Measurements from ENCODE around the gene CFAP298. TPM values are rescaled to one million over a fixed set of nuclear protein-coding genes. Genes with fewer than 3 reads are reported as not detected.

Gene CFAP298
- total RNA-seq, 1 experiment from 2014 or later: 96.0 TPM

DNA sequence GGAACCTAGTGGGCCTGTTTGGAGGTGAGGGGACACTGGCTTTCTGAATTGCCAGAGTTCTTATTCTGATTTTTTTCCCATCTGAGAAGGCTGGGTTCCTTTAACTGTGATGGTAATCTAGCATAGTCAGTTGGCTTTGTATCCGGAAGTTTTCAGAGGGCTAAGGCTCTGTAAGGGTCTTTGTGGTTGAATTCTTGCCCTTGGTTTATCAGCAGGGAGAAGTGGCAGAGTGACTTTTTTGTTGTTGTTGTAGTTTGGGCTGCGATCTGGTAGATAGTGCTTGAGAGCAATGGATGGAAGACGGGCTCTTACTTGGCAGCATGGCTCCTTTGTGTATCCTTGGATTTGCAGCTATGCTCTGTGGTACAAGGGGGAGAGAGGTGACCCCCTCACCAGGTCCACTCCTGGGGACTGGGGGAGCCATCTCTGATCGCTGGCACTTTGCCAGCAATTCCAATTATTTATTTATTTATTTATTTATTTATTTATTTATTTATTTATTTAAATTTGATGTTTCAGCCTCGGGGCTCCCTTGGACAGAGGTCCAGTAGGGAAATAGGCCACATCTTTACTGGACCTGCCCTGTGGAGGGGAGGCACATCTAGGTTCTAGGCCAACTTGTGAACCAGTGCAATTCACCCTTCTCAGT is 45.3 kb downstream of the CFAP298 start:
- H4K20me1 ChIP-seq (ENCODE audit: low read length): no peaks in the 10 kb centered on the region
- no peaks in the 10 kb centered on the region for H3K9me2 ChIP-seq (replicated peaks; ENCODE audit: low read length)
- no peak for ATAC-seq
- no peaks in the 10 kb centered on the region for H3K27me3 ChIP-seq (ENCODE audit: low read length)
- DNase-seq: no peak
- CTCF ChIA-PET: no interaction called here
- no peak overlapping the region for H3K27ac ChIP-seq (ENCODE audit: low read length)
- H2AFZ ChIP-seq (ENCODE audit: low read length): no peak overlapping the region
- peaks cover 11% of the 10 kb centered on the region for H3K4me1 ChIP-seq (ENCODE audit: insufficient read depth, low read length)
- H3K4me2 ChIP-seq (ENCODE audit: low read length): no peak overlapping the region
- no peaks in the 10 kb centered on the region for H3K79me2 ChIP-seq (ENCODE audit: low read length)
- POLR2A ChIA-PET (ENCODE audit: unreplicated experiment): no interaction called here
- H3K9ac ChIP-seq (ENCODE audit: low read length): no peak overlapping the region
- no peaks in the 10 kb centered on the region for H3F3A ChIP-seq (ENCODE audit: low read length, unreplicated experiment)
- no peak for TF ChIP-seq EZH2phosphoT487 (IDR thresholded peaks at IDR 0.05; ENCODE audit: borderline replicate concordance, low read length)
- TF ChIP-seq EZH2 (IDR thresholded peaks at IDR 0.05; ENCODE audit: low read length, unreplicated experiment): no peak
- no TSS peak for BruUV-seq (replicated peaks)
- intact Hi-C loops (cut with micrococcal nuclease): loop anchor here (5.0 kb wide), 2 partner anchors 70 to 90 kb away; no protein-coding TSS in a partner anchor
- no peaks in the 10 kb centered on the region for H3K36me3 ChIP-seq (ENCODE audit: low read depth, low read length)
- H3K9me3 ChIP-seq (ENCODE audit: low read length): no peaks in the 10 kb centered on the region
- no peak overlapping the region for H3K4me3 ChIP-seq (ENCODE audit: low read length)

GRCh38 chr21:32565856-32566465 is 46.2 kb downstream of the CFAP298 start:
- H3K4me2 ChIP-seq (ENCODE audit: low read length): no peak overlapping the region
- no peak overlapping the region for H2AFZ ChIP-seq (ENCODE audit: low read length)
- H3K4me1 ChIP-seq (ENCODE audit: insufficient read depth, low read length): peaks cover 11% of the 10 kb centered on the region
- H3K36me3 ChIP-seq (ENCODE audit: low read depth, low read length): no peaks in the 10 kb centered on the region
- no peaks in the 10 kb centered on the region for H3K27me3 ChIP-seq (ENCODE audit: low read length)
- ChIA-PET CTCF (no interaction called here), POLR2A (ENCODE audit: unreplicated experiment) (no interaction called here)
- TF ChIP-seq, protein P1, sequence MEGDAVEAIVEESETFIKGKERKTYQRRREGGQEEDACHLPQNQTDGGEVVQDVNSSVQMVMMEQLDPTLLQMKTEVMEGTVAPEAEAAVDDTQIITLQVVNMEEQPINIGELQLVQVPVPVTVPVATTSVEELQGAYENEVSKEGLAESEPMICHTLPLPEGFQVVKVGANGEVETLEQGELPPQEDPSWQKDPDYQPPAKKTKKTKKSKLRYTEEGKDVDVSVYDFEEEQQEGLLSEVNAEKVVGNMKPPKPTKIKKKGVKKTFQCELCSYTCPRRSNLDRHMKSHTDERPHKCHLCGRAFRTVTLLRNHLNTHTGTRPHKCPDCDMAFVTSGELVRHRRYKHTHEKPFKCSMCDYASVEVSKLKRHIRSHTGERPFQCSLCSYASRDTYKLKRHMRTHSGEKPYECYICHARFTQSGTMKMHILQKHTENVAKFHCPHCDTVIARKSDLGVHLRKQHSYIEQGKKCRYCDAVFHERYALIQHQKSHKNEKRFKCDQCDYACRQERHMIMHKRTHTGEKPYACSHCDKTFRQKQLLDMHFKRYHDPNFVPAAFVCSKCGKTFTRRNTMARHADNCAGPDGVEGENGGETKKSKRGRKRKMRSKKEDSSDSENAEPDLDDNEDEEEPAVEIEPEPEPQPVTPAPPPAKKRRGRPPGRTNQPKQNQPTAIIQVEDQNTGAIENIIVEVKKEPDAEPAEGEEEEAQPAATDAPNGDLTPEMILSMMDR (conservative IDR thresholded peaks at IDR 0.05; ENCODE audit: low read depth, low read length): no peak
- TF ChIP-seq EZH2phosphoT487 (IDR thresholded peaks at IDR 0.05; ENCODE audit: borderline replicate concordance, low read length) (no peak), EZH2 (IDR thresholded peaks at IDR 0.05; ENCODE audit: low read length, unreplicated experiment) (no peak)
- intact Hi-C loops (cut with micrococcal nuclease): loop anchor here (5.0 kb wide), 2 partner anchors 69 to 89 kb away; no protein-coding TSS in a partner anchor
- no peaks in the 10 kb centered on the region for H3F3A ChIP-seq (ENCODE audit: low read length, unreplicated experiment)
- no peaks in the 10 kb centered on the region for H4K20me1 ChIP-seq (ENCODE audit: low read length)
- no peak overlapping the region for H3K9ac ChIP-seq (ENCODE audit: low read length)
- ATAC-seq (no peak), DNase-seq (no peak)
- H3K9me2 ChIP-seq (replicated peaks; ENCODE audit: low read length): no peaks in the 10 kb centered on the region
- H3K79me2 ChIP-seq (ENCODE audit: low read length): no peaks in the 10 kb centered on the region
- no peak overlapping the region for H3K27ac ChIP-seq (ENCODE audit: low read length)
- no peaks in the 10 kb centered on the region for H3K9me3 ChIP-seq (ENCODE audit: low read length)
- no peak overlapping the region for H3K4me3 ChIP-seq (ENCODE audit: low read length)
- BruUV-seq (replicated peaks): no TSS peak

GRCh38 chr21:32562915-32563314 is 49.3 kb downstream of the CFAP298 start:
- ATAC-seq (no peak), DNase-seq (no peak)
- H2AFZ ChIP-seq (ENCODE audit: low read length): no peak overlapping the region
- H3K4me3 ChIP-seq (ENCODE audit: low read length): no peak overlapping the region
- no TSS peak for BruUV-seq (replicated peaks)
- no peak overlapping the region for H3K27ac ChIP-seq (ENCODE audit: low read length)
- no peaks in the 10 kb centered on the region for H3K4me1 ChIP-seq (ENCODE audit: insufficient read depth, low read length)
- no peaks in the 10 kb centered on the region for H3K9me2 ChIP-seq (replicated peaks; ENCODE audit: low read length)
- H3K9me3 ChIP-seq (ENCODE audit: low read length): no peaks in the 10 kb centered on the region
- ChIA-PET CTCF (no interaction called here), POLR2A (ENCODE audit: unreplicated experiment) (no interaction called here)
- H3K27me3 ChIP-seq (ENCODE audit: low read length): no peaks in the 10 kb centered on the region
- no peak overlapping the region for H3K9ac ChIP-seq (ENCODE audit: low read length)
- no peak overlapping the region for H3K4me2 ChIP-seq (ENCODE audit: low read length)
- intact Hi-C loops (cut with micrococcal nuclease): no loop called here
- no peaks in the 10 kb centered on the region for H3K36me3 ChIP-seq (ENCODE audit: low read depth, low read length)
- no peaks in the 10 kb centered on the region for H4K20me1 ChIP-seq (ENCODE audit: low read length)
- H3K79me2 ChIP-seq (ENCODE audit: low read length): no peaks in the 10 kb centered on the region
- H3F3A ChIP-seq (ENCODE audit: low read length, unreplicated experiment): no peaks in the 10 kb centered on the region
- TF ChIP-seq EZH2phosphoT487 (IDR thresholded peaks at IDR 0.05; ENCODE audit: borderline replicate concordance, low read length): no peak
- TF ChIP-seq EZH2 (IDR thresholded peaks at IDR 0.05; ENCODE audit: low read length, unreplicated experiment): no peak
- TF ChIP-seq, protein P1 (conservative IDR thresholded peaks at IDR 0.05; ENCODE audit: low read depth, low read length): no peak

Data from PC-3 (cell line).